DMS114 treated with DMSO at 0.1 percent for 48 hours (cell line): Measurements from ENCODE around the gene NXPH4.

ENCODE experiments used
- DNase-seq: peaks from one replicate; lab custom pipeline; 2025; ENCODE audit not compliant: unreplicated experiment; lab: John Stamatoyannopoulos, UW

Gene NXPH4

GRCh38 chr12:57270966-57271470 is 54.4 kb downstream of the NXPH4 start:
- DNase-seq, result no peak

- DNase-seq, result no peak
Measured at GRCh38 chr12:57272337-57273151, 56.0 kb downstream of the NXPH4 start.

- DNase-seq, result no peak
Measured at GRCh38 chr12:57273516-57273915, 56.9 kb downstream of the NXPH4 start.
